ENCODE results near the gene MOG.

GRCh38 chr6:29649701-29650673 is 6.9 kb upstream of the MOG start:
- TF ChIP-seq CTCF (IDR thresholded peaks at IDR 0.05; ENCODE audit: low read depth, low read length, missing input control) = peak; percentile 95
- TF ChIP-seq REST (IDR thresholded peaks at IDR 0.05) = peak; percentile 92
- peak; percentile 46 to 63 for TF ChIP-seq RAD21 (IDR thresholded peaks at IDR 0.05)
- peak; percentile 99 for TF ChIP-seq YY1 (IDR thresholded peaks at IDR 0.05)
- no peak for TF ChIP-seq EGR1 (IDR thresholded peaks at IDR 0.05; ENCODE audit: low read depth in 2 of 2)
- peak; percentile 82 for TF ChIP-seq TAF1 (conservative IDR thresholded peaks at IDR 0.05)

Data from liver (tissue), 3 donors.